Activated CD4-positive, alpha-beta T cell treated with anti-CD3 and anti-CD28 coated beads, Interleukin-2, amount 10 ng/mL, durations not matched to agents 24 days and 14 days (primary cell): Measurements from ENCODE around the gene SEZ6. TPM values are rescaled to one million over a fixed set of nuclear protein-coding genes. Genes with fewer than 3 reads are reported as not detected.

ENCODE experiments used
- DNase-seq: peaks from one replicate; pipeline ENCODE4 v3.0.0; 2022
- H3K27ac Mint-ChIP-seq: one replicate; pipeline ENCODE4 v1.8.0; 2022; ENCODE audit warnings: mild to moderate bottlenecking, mixed read lengths
- H3K27me3 Mint-ChIP-seq: one replicate; pipeline ENCODE4 v1.8.0; 2022; ENCODE audit warnings: mixed read lengths
- H3K36me3 Mint-ChIP-seq: one replicate; pipeline ENCODE4 v1.8.0; 2022; ENCODE audit warnings: low read depth, mild to moderate bottlenecking, mixed read lengths
- H3K4me1 Mint-ChIP-seq: one replicate; pipeline ENCODE4 v1.8.0; 2021; ENCODE audit warnings: mixed read lengths
- H3K4me3 Mint-ChIP-seq: one replicate; pipeline ENCODE4 v1.8.0; 2022; ENCODE audit warnings: mild to moderate bottlenecking, moderate library complexity, mixed read lengths
- H3K9me3 Mint-ChIP-seq: one replicate; pipeline ENCODE4 v1.8.0; 2021; ENCODE audit warnings: mixed read lengths
- intact Hi-C: fragments of 100-400 bp; cut with micrococcal nuclease; formaldehyde crosslinking; loops from one replicate; pipeline ENCODE4 v1.15.1; 2023
- total RNA-seq: library from RNA; stranded (reverse); gene quantifications from 2 replicates; pipeline ENCODE4 v1.2.3, GENCODE V29; 2022

The SEZ6 gene
- total RNA-seq, 1 donor from 2014 or later = not detected

DNA sequence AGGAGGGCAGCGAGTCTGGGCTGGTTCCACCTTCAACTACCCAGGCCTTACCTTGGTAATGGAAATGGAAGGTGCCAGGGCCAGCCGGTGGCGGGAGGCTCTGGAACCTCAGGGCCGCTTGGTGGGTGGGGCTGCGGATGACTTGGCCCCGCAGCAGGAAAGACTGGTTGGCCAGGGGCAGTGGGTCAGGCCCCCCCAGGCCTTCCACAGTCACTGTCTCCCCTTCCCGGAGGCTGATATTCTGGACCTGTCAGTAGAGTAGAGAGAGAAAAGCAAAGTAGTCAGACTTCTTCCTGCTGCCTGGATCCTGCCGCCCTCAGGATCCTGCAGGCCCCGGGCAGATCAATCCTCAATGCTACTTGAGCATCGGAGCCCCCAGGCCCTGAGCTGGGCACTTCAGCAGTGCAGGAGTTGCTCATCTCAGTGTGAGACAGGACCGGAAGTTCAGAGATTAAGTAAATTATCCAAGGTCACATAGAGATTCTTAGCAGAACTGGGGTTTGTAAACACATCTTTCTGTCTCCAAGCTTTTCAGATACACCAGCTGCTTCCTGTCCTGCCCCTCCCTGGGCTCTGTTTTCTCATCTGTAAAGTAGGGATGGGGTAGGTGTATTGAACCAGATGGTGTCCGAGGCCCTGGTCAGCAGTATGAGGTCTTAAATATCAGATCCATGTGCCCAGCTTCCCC lies 36.0 kb downstream of the SEZ6 start:
- no peaks in the 10 kb centered on the region for H3K36me3 Mint-ChIP-seq
- intact Hi-C loops = no loop called here
- H3K27ac Mint-ChIP-seq = no peak overlapping the region
- H3K4me3 Mint-ChIP-seq = no peak overlapping the region
- no peaks in the 10 kb centered on the region for H3K9me3 Mint-ChIP-seq
- no peak for DNase-seq
- H3K4me1 Mint-ChIP-seq = peaks cover 2% of the 10 kb centered on the region
- no peaks in the 10 kb centered on the region for H3K27me3 Mint-ChIP-seq

DNA sequence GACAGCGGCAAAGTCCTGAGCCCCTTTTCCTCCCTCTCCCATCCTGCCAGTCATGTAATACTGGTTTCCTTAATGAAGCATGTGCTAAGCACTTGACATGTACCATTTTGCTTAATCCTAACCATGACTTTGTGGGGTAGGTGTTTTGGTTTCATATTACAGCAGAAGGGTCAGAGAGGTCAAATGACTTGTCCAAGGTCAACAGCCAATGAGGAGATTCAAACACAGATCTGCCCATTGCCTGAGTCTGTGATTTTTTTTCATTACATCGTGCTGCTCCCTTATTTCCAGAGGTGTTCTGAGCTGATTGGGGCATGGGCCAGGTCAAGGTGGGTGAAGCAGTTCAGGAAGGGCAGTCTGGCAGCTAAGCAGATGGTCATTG lies 36.9 kb downstream of the SEZ6 start:
- intact Hi-C loops = no loop called here
- Mint-ChIP-seq H3K4me1 (peaks cover 2% of the 10 kb centered on the region), H3K4me3 (no peak overlapping the region), H3K36me3 (no peaks in the 10 kb centered on the region), H3K27me3 (peaks cover under 1% of the 10 kb centered on the region), H3K27ac (no peak overlapping the region), H3K9me3 (no peaks in the 10 kb centered on the region)
- DNase-seq = no peak

GRCh38 chr17:28968231-28968913 lies 37.5 kb downstream of the SEZ6 start:
- peaks cover 2% of the 10 kb centered on the region for H3K4me1 Mint-ChIP-seq
- intact Hi-C loops = no loop called here
- no peak overlapping the region for H3K27ac Mint-ChIP-seq
- no peaks in the 10 kb centered on the region for H3K9me3 Mint-ChIP-seq
- H3K4me3 Mint-ChIP-seq = no peak overlapping the region
- H3K36me3 Mint-ChIP-seq = no peaks in the 10 kb centered on the region
- no peak for DNase-seq
- H3K27me3 Mint-ChIP-seq = peaks cover 4% of the 10 kb centered on the region

- Mint-ChIP-seq H3K4me3 (no peak overlapping the region), H3K27ac (no peak overlapping the region), H3K36me3 (no peaks in the 10 kb centered on the region), H3K9me3 (no peaks in the 10 kb centered on the region), H3K4me1 (peaks cover 2% of the 10 kb centered on the region), H3K27me3 (peaks cover 8% of the 10 kb centered on the region)
- intact Hi-C loops = no loop called here
- no peak for DNase-seq
Observed at GRCh38 chr17:28967221-28968135, 38.4 kb downstream of the SEZ6 start.

DNA sequence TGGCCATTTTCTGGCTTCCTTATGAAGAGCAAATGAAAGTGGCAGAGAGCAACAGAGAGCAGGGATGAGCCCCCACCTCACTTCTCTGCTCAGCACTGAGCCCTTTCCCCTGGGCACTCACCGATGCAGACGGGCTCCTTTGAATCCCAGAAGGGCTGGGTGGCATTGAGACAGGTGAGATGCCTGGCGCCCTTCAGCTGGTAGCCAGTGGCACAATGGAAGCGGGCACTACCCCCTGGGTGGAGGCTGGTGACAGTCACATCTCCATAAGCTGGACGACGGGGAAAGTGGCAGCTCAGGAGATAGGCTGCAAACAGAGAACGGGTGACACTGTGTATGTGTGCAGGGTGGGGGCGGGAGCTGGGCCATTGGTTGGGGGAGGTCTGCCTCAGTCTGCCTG lies 42.0 kb downstream of the SEZ6 start:
- DNase-seq = no peak
- intact Hi-C loops = no loop called here
- Mint-ChIP-seq H3K9me3 (no peaks in the 10 kb centered on the region), H3K27ac (no peak overlapping the region), H3K36me3 (no peaks in the 10 kb centered on the region), H3K4me3 (no peak overlapping the region), H3K4me1 (peaks cover 2% of the 10 kb centered on the region), H3K27me3 (peaks cover 11% of the 10 kb centered on the region)

DNA sequence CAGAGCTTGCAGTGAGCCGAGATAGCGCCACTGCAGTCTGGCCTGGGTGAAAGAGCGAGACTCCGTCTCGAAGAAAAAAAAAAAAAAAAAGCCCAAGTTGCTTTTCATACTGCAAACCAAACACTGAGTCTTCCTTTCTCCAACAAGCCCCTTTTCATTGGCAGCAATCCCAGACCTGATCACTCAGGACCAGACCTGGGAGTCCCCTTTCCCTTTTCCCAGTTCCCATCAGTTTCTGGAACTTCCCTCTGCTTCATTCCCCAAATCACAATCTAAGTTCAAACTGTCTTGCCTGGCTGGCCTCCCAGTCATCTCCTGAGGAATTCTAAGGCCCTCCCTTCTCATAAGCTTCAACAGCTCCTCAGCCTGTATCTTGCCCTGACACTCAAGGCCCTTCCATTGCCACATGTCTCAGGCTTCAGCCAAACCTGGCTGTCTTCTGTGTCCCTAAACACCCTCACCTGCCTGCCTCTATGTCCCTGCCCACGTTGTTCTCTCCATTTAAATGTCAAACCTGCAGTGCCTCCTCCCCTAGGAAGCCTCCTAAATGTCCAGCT lies 42.7 kb downstream of the SEZ6 start:
- Mint-ChIP-seq H3K4me3 (no peak overlapping the region), H3K9me3 (no peaks in the 10 kb centered on the region), H3K27ac (no peak overlapping the region)

GRCh38 chr17:28961391-28961790 lies 44.4 kb downstream of the SEZ6 start:
- intact Hi-C loops = no loop called here
- H3K4me3 Mint-ChIP-seq = no peak overlapping the region
- no peak overlapping the region for H3K27ac Mint-ChIP-seq
- no peaks in the 10 kb centered on the region for H3K9me3 Mint-ChIP-seq
- peaks cover 11% of the 10 kb centered on the region for H3K27me3 Mint-ChIP-seq
- DNase-seq = no peak
- H3K36me3 Mint-ChIP-seq = no peaks in the 10 kb centered on the region
- no peaks in the 10 kb centered on the region for H3K4me1 Mint-ChIP-seq

More for the DNA sequence above, 42.7 kb downstream of the SEZ6 start:
- H3K4me1 Mint-ChIP-seq = no peaks in the 10 kb centered on the region
- peaks cover 11% of the 10 kb centered on the region for H3K27me3 Mint-ChIP-seq
- intact Hi-C loops = no loop called here
- DNase-seq = no peak
- H3K36me3 Mint-ChIP-seq = no peaks in the 10 kb centered on the region

DNA sequence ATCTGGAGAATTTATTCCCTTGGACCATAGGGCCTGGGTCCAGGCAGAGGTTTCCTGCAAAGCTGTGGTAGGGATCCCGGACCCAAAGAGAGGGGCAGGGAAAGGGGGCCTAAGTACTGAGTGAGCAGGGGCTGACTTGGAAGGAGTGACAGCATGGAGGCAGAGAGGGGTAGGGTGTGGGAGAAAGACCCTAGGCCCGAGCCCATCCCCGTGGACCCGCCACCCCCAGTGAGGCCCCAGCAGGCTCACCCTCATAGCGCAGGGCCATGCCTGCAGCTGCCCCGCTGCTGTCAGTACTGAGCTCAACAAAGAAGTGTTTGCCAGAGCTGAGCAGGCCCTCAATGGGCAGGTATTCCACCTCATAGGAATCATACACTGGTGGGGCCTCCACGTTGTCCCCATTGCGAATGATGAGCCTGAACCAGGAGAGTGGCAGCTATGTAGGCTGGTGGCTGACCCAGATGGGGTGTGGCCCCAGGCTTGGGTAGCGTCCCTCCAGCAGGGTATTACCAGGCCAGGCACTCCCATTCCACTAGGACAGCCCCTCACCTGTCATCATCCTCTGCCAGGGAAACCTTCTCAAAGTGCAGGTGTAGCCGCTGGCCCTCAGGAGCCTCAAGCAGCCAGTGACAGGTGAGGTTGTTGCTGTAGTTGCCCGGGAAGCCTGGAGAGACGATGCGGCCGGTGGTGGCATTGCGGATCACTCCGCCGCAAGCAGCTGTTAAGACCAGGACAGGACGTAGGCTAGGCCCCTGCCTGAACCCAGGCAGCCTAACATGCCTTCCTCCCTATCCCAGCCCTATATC lies 45.4 kb downstream of the SEZ6 start:
- no peak overlapping the region for H3K27ac Mint-ChIP-seq
- no peak for DNase-seq
- no peak overlapping the region for H3K4me3 Mint-ChIP-seq
- H3K9me3 Mint-ChIP-seq = no peaks in the 10 kb centered on the region
- H3K4me1 Mint-ChIP-seq = no peaks in the 10 kb centered on the region
- peaks cover 11% of the 10 kb centered on the region for H3K27me3 Mint-ChIP-seq
- intact Hi-C loops = no loop called here
- H3K36me3 Mint-ChIP-seq = no peaks in the 10 kb centered on the region

- Mint-ChIP-seq H3K27me3 (peaks cover 11% of the 10 kb centered on the region), H3K9me3 (no peaks in the 10 kb centered on the region), H3K4me1 (no peaks in the 10 kb centered on the region), H3K36me3 (no peaks in the 10 kb centered on the region), H3K27ac (no peak overlapping the region), H3K4me3 (no peak overlapping the region)
- no peak for DNase-seq
- intact Hi-C loops = no loop called here
Observed at GRCh38 chr17:28959471-28959871, 46.4 kb downstream of the SEZ6 start.

DNA sequence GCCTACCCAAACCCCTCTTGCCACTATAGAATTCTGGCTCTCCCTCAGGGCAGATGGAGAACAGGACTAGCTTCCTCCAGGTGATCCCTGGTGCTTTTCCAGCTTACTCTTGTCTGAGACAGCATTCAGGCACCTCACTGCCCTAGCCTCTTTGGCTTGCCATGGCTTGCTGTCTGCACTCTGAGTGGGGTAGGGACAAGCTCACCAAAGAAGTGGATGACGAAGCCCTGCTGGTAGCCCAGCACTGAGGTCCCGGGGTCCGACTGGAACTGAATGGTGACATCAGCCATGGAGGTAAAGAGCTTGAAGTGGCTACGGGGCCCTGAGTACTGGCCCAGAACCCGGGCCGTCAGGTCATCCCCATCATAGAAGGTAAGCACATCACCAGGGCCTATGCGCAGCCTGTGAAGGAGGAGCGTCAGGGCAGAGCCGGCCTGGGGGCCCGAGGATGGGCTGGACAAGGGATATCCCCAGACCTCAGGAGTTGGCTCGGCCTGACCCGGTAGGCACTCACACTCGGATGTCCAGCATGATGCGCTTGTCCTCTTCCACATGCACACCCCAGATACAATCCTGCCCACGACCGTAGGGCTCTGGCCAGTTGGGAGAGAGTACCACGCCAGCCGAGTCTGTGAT lies 46.9 kb downstream of the SEZ6 start:
- DNase-seq = no peak
- intact Hi-C loops = no loop called here
- Mint-ChIP-seq H3K27me3 (peaks cover 11% of the 10 kb centered on the region), H3K9me3 (no peaks in the 10 kb centered on the region), H3K36me3 (no peaks in the 10 kb centered on the region), H3K4me1 (no peaks in the 10 kb centered on the region), H3K4me3 (no peak overlapping the region), H3K27ac (no peak overlapping the region)

DNA sequence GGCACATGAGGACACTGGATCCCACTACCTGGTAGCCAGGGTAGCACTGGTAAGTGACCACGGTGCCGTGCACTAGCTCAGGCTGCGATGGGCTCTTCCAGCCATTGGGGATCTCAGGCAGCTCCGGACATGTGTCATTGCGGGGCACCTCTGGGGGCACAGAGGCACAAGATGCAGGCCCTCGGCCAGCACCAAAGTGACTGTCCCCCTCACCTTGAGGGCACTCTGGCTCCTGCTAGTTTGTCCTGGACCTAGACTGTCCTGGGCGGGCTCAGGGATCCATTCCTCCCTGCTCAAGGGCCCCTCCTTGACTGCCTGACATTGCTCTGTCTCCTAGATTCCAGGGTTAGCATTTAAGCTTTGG lies 47.9 kb downstream of the SEZ6 start:
- DNase-seq = no peak
- intact Hi-C loops = no loop called here
- no peaks in the 10 kb centered on the region for H3K9me3 Mint-ChIP-seq
- peaks cover 2% of the 10 kb centered on the region for H3K4me1 Mint-ChIP-seq
- H3K36me3 Mint-ChIP-seq = no peaks in the 10 kb centered on the region
- no peak overlapping the region for H3K4me3 Mint-ChIP-seq
- H3K27ac Mint-ChIP-seq = no peak overlapping the region
- H3K27me3 Mint-ChIP-seq = peaks cover 3% of the 10 kb centered on the region

DNA sequence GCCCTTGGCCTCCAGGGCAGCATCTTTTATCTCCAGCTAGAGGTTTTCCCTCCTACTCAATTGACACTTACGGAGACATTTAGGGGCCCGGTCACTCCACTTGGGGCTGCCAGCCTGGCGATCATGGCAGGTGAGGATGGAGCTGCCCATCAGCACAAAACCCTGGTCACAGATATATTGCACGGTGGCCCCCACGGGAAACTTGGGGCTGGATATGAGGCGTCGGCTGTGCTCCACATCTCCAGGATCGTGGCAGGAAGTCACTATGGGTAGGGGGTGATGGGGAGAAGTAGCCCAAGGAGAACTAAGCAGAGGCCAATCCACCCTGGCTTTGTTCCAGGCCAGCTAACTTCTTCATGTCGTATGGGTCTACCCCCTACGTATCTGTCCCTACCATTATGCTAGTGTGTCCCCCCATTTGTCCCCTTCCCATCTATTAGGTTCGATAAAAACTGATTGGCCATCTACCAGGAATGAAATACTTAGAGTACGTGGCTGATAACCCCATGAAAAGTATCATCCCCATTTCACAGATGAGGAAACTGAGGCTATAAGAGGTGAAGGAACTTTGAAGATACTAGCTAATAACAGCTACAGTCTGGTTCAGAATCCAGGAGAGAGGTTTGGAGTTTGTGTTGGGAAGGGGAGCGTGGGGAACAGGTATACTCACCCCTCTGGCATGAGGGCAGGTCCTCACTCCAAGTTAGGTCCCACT lies 48.4 kb downstream of the SEZ6 start:
- Mint-ChIP-seq H3K27ac (no peak overlapping the region), H3K4me1 (peaks cover 2% of the 10 kb centered on the region), H3K27me3 (peaks cover 3% of the 10 kb centered on the region), H3K36me3 (no peaks in the 10 kb centered on the region), H3K4me3 (no peak overlapping the region), H3K9me3 (no peaks in the 10 kb centered on the region)
- DNase-seq = no peak
- intact Hi-C loops = no loop called here
